GM12878 (cell line): ENCODE data around the gene TTYH1. TPM values are rescaled to one million over a fixed set of nuclear protein-coding genes. Genes with fewer than 3 reads are reported as not detected.

Experiments
- ATAC-seq: fragments of 200-7000 bp; cut with Tn5 transposase; 3 replicates; pipeline ENCODE4 v1.9.1; 2020; ENCODE audit warnings: mild to moderate bottlenecking, moderate library complexity
- BruUV-seq: library from RNA; stranded (reverse); fragments of 400-500 nt; replicated peaks from 2 replicates; lab custom pipeline; 2021; lab: Mats Ljungman, UMichigan
- CTCF ChIA-PET: fragments of 300-600 bp; sonication (Branson Sonifier 250); formaldehyde crosslinking; extraction: SDS; loops from one replicate; lab custom pipeline; 2021; ENCODE audit warnings: inconsistent platforms; lab: Yijun Ruan, JAX
- POLR2A ChIA-PET: fragments of 350-600 bp; formaldehyde crosslinking; extraction: SDS; loops from one replicate; lab custom pipeline; 2021; ENCODE audit warnings: inconsistent platforms; lab: Charles Lee
- RAD21 ChIA-PET: fragments of 300-600 bp; sonication (Branson Sonifier 250); formaldehyde crosslinking; loops from one replicate; lab custom pipeline; 2023; ENCODE audit warnings: antibody characterized with exemption; ENCODE audit not compliant: unreplicated experiment; lab: Charles Lee
- SMC1A ChIA-PET: fragments of 300-600 bp; sonication (Branson Sonifier 250); formaldehyde crosslinking; loops from one replicate; lab custom pipeline; 2023; ENCODE audit not compliant: unreplicated experiment, uncharacterized antibody; lab: Charles Lee
- DNase-seq: peaks from one replicate; pipeline ENCODE4 v3.0.0-alpha.2; 2011; ENCODE audit warnings: low read depth, low spot score
- FAIRE-seq: peaks from 3 replicates; lab custom pipeline; 2011; peaks lifted over from hg19 to GRCh38; lab: Jason Lieb, UNC
- H2AFZ ChIP-seq: 2 replicates; pipeline ENCODE4 v1.6.0; 2011; ENCODE audit warnings: low read depth, low read length, control low read depth; ENCODE audit not compliant: control insufficient read depth
- H3K27ac ChIP-seq: 2 replicates; pipeline ENCODE4 v1.5.1; 2011; ENCODE audit warnings: control low read depth; ENCODE audit not compliant: control insufficient read depth, insufficient read depth
- H3K27me3 ChIP-seq, 2 experiments: replicated peaks in 1 of 2; 2 replicates each; pipeline versions ENCODE4 v1.6.0 to v1.6.1; 2011; ENCODE audit warnings: low read length in 1 of 2; ENCODE audit not compliant: control insufficient read depth in 2 of 2, insufficient read depth in 2 of 2
- H3K36me3 ChIP-seq, 2 experiments: 2 replicates each; pipeline ENCODE4 v1.5.1; 2011; ENCODE audit warnings: low read length in 1 of 2; ENCODE audit not compliant: control insufficient read depth in 2 of 2, insufficient read depth in 2 of 2
- H3K4me1 ChIP-seq: 2 replicates; pipeline ENCODE4 v1.6.1; 2011; ENCODE audit warnings: mild to moderate bottlenecking, low read length, moderate library complexity, mixed read lengths; ENCODE audit not compliant: control insufficient read depth, insufficient read depth
- H3K4me2 ChIP-seq: 2 replicates; pipeline ENCODE4 v1.6.0; 2011; ENCODE audit warnings: control low read depth; ENCODE audit not compliant: control insufficient read depth, insufficient read depth
- H3K4me3 ChIP-seq: fragments of 200-600 bp; sonication (generic); 2 replicates; pipeline ENCODE4 v1.5.1; 2016
- H3K79me2 ChIP-seq: 2 replicates; pipeline ENCODE4 v1.6.0; 2011; ENCODE audit warnings: low read length; ENCODE audit not compliant: control insufficient read depth, insufficient read depth
- H3K9ac ChIP-seq: 2 replicates; pipeline ENCODE4 v1.8.0; 2011; ENCODE audit warnings: low read length, control low read depth, mixed read lengths; ENCODE audit not compliant: control insufficient read depth, insufficient read depth
- H3K9me3 ChIP-seq: replicated peaks from 3 replicates; pipeline ENCODE4 v1.5.1; 2011; ENCODE audit warnings: mild to moderate bottlenecking, low read length; ENCODE audit not compliant: control insufficient read depth, insufficient read depth
- H4K20me1 ChIP-seq: 2 replicates; pipeline ENCODE4 v1.6.0; 2011; ENCODE audit not compliant: control insufficient read depth, insufficient read depth
- POLR2A ChIP-seq: IDR thresholded peaks from 2 replicates; pipeline ENCODE4 v1.6.1; 2011; ENCODE audit warnings: low read depth, mild to moderate bottlenecking, low read length
- SPI1 ChIP-seq: IDR thresholded peaks from 2 replicates; pipeline ENCODE4 v1.6.1; 2011; ENCODE audit warnings: low read depth, mild to moderate bottlenecking, low read length, moderate library complexity, borderline replicate concordance; ENCODE audit not compliant: insufficient read depth
- TBL1XR1 ChIP-seq: IDR thresholded peaks from 2 replicates; pipeline ENCODE4 v1.6.1; 2012; ENCODE audit warnings: low read depth, low read length, improper control_type of control experiment
- whole genome bisulfite sequencing: methylation state at CpG from one replicate; pipeline ENCODE4 v1.1.6; 2016; ENCODE audit warnings: low lambda C conversion rate; ENCODE audit not compliant: insufficient replicate concordance, insufficient coverage; ENCODE audit errors: missing lambda C conversion rate; 5-methylcytosine and 5-hydroxymethylcytosine counted together
- in situ Hi-C: fragments of 300-500 bp; cut with MboI; formaldehyde crosslinking; loops from 9 replicates; pipeline ENCODE4 v1.14.3; 2018; ENCODE audit warnings: mixed read lengths
- intact Hi-C: fragments of 100-400 bp; cut with micrococcal nuclease; formaldehyde crosslinking; loops from one replicate; pipeline ENCODE4 v1.14.2; 2022; ENCODE audit not compliant: unreplicated experiment
- polyA plus RNA-seq, 11 experiments: library from polyadenylated mRNA; depleted of rRNA in 4 of 11; unstranded in 6 of 11; stranded (reverse) in 5 of 11; fragments of >200 nt; fragmentation: Nextera tagmentation in 4 of 11; fragmentation: Illumina TruSeq in 1 of 11; extraction: Ambion mirVana in 4 of 11; extraction: Trizol in 1 of 11; gene quantifications; 1 replicate in 1 of 11; 2 replicates in 10 of 11; pipeline versions ENCODE4 v1.2.1 to v1.2.3, GENCODE V29; 2011 to 2016; ENCODE audit warnings: inconsistent platforms in 2 of 11, missing spikeins in 2 of 11, low read depth in 1 of 11
- total RNA-seq, 4 experiments: library from RNA; depleted of rRNA in 3 of 4; stranded (reverse); fragments of >200 nt in 3 of 4; fragmentation: Illumina TruSeq in 1 of 4; extraction: Trizol in 1 of 4; gene quantifications; 2 replicates each; pipeline versions ENCODE4 v1.2.1 to v1.2.3, GENCODE V29; 2013 to 2021
- TF ChIP-seq, protein P1 (sequence below): fragments of 450-650 bp; IDR thresholded peaks from 2 replicates; pipeline ENCODE4 v1.6.1; 2017; ENCODE audit warnings: mild to moderate bottlenecking
- TF ChIP-seq, protein P2 (sequence below): fragments of 450-650 bp; IDR thresholded peaks from 2 replicates; pipeline ENCODE4 v1.6.1; 2014; ENCODE audit warnings: mild to moderate bottlenecking

Gene TTYH1
- total and polyA plus RNA-seq, 10 of the 15 experiments (the other 5 are each of a cell fraction or from before 2014, with no cell fraction given): 0.01 to 0.36 (median 0.09) TPM; not detected in 3

GRCh38 chr19:54436031-54436523, 20.8 kb downstream of the TTYH1 start:
- no peak overlapping the region for H2AFZ ChIP-seq
- no peaks in the 10 kb centered on the region for H3K4me1 ChIP-seq
- POLR2A ChIA-PET: no interaction called here
- H3K9ac ChIP-seq: no peak overlapping the region
- no peak for ATAC-seq
- intact Hi-C loops: no loop called here
- TF ChIP-seq SPI1: no peak
- TF ChIP-seq, protein P1, sequence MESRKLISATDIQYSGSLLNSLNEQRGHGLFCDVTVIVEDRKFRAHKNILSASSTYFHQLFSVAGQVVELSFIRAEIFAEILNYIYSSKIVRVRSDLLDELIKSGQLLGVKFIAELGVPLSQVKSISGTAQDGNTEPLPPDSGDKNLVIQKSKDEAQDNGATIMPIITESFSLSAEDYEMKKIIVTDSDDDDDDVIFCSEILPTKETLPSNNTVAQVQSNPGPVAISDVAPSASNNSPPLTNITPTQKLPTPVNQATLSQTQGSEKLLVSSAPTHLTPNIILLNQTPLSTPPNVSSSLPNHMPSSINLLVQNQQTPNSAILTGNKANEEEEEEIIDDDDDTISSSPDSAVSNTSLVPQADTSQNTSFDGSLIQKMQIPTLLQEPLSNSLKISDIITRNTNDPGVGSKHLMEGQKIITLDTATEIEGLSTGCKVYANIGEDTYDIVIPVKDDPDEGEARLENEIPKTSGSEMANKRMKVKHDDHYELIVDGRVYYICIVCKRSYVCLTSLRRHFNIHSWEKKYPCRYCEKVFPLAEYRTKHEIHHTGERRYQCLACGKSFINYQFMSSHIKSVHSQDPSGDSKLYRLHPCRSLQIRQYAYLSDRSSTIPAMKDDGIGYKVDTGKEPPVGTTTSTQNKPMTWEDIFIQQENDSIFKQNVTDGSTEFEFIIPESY: no peak
- TF ChIP-seq, protein P2, sequence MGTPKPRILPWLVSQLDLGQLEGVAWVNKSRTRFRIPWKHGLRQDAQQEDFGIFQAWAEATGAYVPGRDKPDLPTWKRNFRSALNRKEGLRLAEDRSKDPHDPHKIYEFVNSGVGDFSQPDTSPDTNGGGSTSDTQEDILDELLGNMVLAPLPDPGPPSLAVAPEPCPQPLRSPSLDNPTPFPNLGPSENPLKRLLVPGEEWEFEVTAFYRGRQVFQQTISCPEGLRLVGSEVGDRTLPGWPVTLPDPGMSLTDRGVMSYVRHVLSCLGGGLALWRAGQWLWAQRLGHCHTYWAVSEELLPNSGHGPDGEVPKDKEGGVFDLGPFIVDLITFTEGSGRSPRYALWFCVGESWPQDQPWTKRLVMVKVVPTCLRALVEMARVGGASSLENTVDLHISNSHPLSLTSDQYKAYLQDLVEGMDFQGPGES: no peak
- no peak for TF ChIP-seq TBL1XR1
- peak; percentile 41; the same call in 1 of the 2 replicates for TF ChIP-seq POLR2A
- TF ChIP-seq, all 136 proteins: peak for 1
- no peaks in the 10 kb centered on the region; the same call in 1 of the 2 replicates for H4K20me1 ChIP-seq
- H3K4me2 ChIP-seq: no peak overlapping the region
- ChIA-PET SMC1A (no interaction called here), RAD21 (no interaction called here), CTCF (no interaction called here)
- WGBS: 94% methylated on average over 15 of the region's 15 CpGs
- FAIRE-seq: no peak
- BruUV-seq: no TSS peak
- in situ Hi-C loops: no loop called here
- H3K27ac ChIP-seq: no peak overlapping the region
- no peaks in the 10 kb centered on the region for H3K27me3 ChIP-seq
- H3K36me3 ChIP-seq: no peaks in the 10 kb centered on the region; a peak in 2 of 4 replicates
- no peaks in the 10 kb centered on the region for H3K79me2 ChIP-seq
- no peaks in the 10 kb centered on the region for H3K9me3 ChIP-seq
- DNase-seq: no peak
- H3K4me3 ChIP-seq: no peak overlapping the region
